NCI-H524 treated with DMSO at 0.1 percent for 48 hours (cell line): ENCODE results near the gene LAMC2.

ENCODE experiments used
- DNase-seq: peaks from one replicate; lab custom pipeline; 2025; lab: John Stamatoyannopoulos, UW

LAMC2 gene

GRCh38 chr1:183287191-183287675, 101.2 kb downstream of the LAMC2 start:
- DNase-seq, result no peak

- DNase-seq, result no peak
Measured at GRCh38 chr1:183288583-183288982, 102.5 kb downstream of the LAMC2 start.

- DNase-seq, result peak; percentile 86
Measured at GRCh38 chr1:183289051-183289496, 103.0 kb downstream of the LAMC2 start.

GRCh38 chr1:183290628-183291027, 104.6 kb downstream of the LAMC2 start:
- no peak for DNase-seq

GRCh38 chr1:183291216-183291762, 105.2 kb downstream of the LAMC2 start:
- no peak for DNase-seq

- DNase-seq, result no peak
Measured at GRCh38 chr1:183291802-183292514, 105.9 kb downstream of the LAMC2 start.

GRCh38 chr1:183293241-183293640, 107.2 kb downstream of the LAMC2 start:
- no peak for DNase-seq

- DNase-seq, result no peak
Measured at GRCh38 chr1:183293876-183294275, 107.8 kb downstream of the LAMC2 start.
